H9 (cell line): Measurements from ENCODE around the gene IGDCC3. TPM values are rescaled to one million over a fixed set of nuclear protein-coding genes. Genes with fewer than 3 reads are reported as not detected.

Experiments
- DNase-seq: peaks from one replicate; pipeline ENCODE4 v3.0.0-alpha.2; 2017
- H2AFZ ChIP-seq: one replicate; pipeline ENCODE4 v1.6.1; 2013; ENCODE audit warnings: mild to moderate bottlenecking, low read length, control low read depth, moderate library complexity
- H2AK5ac ChIP-seq: 2 replicates; pipeline ENCODE4 v1.6.1; 2013; ENCODE audit warnings: low read length, control low read depth, mixed read lengths; ENCODE audit not compliant: insufficient read length
- H2BK120ac ChIP-seq: one replicate; pipeline ENCODE4 v1.6.1; 2013; ENCODE audit warnings: low read depth, mild to moderate bottlenecking, low read length, control low read depth, inconsistent platforms; ENCODE audit not compliant: poor library complexity, severe bottlenecking
- H2BK12ac ChIP-seq: 2 replicates; pipeline ENCODE4 v1.6.1; 2013; ENCODE audit warnings: low read length, control low read depth, mixed read lengths, low read depth; ENCODE audit not compliant: insufficient read length
- H2BK15ac ChIP-seq: 2 replicates; pipeline ENCODE4 v1.6.1; 2013; ENCODE audit warnings: low read depth, low read length, control low read depth
- H2BK20ac ChIP-seq: one replicate; pipeline ENCODE4 v1.6.1; 2013; ENCODE audit warnings: low read depth, mild to moderate bottlenecking, low read length, control low read depth, inconsistent platforms; ENCODE audit not compliant: poor library complexity, severe bottlenecking
- H2BK5ac ChIP-seq: 2 replicates; pipeline ENCODE4 v1.6.1; 2013; ENCODE audit warnings: low read length, control low read depth, mixed read lengths; ENCODE audit not compliant: insufficient read length
- H3K14ac ChIP-seq: 2 replicates; pipeline ENCODE4 v1.6.1; 2013; ENCODE audit warnings: low read length, control low read depth; ENCODE audit not compliant: insufficient read depth
- H3K18ac ChIP-seq: 2 replicates; pipeline ENCODE4 v1.6.1; 2013; ENCODE audit warnings: low read depth, mild to moderate bottlenecking, mixed read lengths, low read length, control low read depth; ENCODE audit not compliant: insufficient read length
- H3K23ac ChIP-seq: 2 replicates; pipeline ENCODE4 v1.6.1; 2013; ENCODE audit warnings: low read length, control low read depth, mixed read lengths, low read depth; ENCODE audit not compliant: insufficient read length
- H3K23me2 ChIP-seq: 2 replicates; pipeline ENCODE4 v1.6.1; 2013; ENCODE audit warnings: low read depth, mild to moderate bottlenecking, mixed read lengths, low read length, control low read depth; ENCODE audit not compliant: insufficient read length, poor library complexity, severe bottlenecking
- H3K27ac ChIP-seq: 2 replicates; pipeline ENCODE4 v1.5.1; 2013; ENCODE audit warnings: low read length, control low read depth, mixed read lengths, low read depth; ENCODE audit not compliant: insufficient read length
- H3K27me3 ChIP-seq: 2 replicates; pipeline ENCODE4 v1.6.1; 2013; ENCODE audit warnings: low read length, control low read depth, inconsistent platforms; ENCODE audit not compliant: insufficient read depth
- H3K4ac ChIP-seq: 2 replicates; pipeline ENCODE4 v1.6.1; 2013; ENCODE audit warnings: low read depth, mild to moderate bottlenecking, control low read depth, inconsistent platforms, low read length, moderate library complexity
- H3K4me1 ChIP-seq: 2 replicates; pipeline ENCODE4 v1.6.1; 2013; ENCODE audit warnings: low read length, control low read depth, inconsistent platforms; ENCODE audit not compliant: insufficient read depth
- H3K4me2 ChIP-seq: 2 replicates; pipeline ENCODE4 v1.6.1; 2013; ENCODE audit warnings: low read length, control low read depth, mixed read lengths; ENCODE audit not compliant: insufficient read length, insufficient read depth
- H3K56ac ChIP-seq: 2 replicates; pipeline ENCODE4 v1.6.1; 2013; ENCODE audit warnings: low read depth, mild to moderate bottlenecking, mixed read lengths, low read length, control low read depth; ENCODE audit not compliant: insufficient read length
- H3K79me1 ChIP-seq: 2 replicates; pipeline ENCODE4 v1.6.1; 2013; ENCODE audit warnings: low read depth, mild to moderate bottlenecking, moderate library complexity, low read length, control low read depth, inconsistent platforms; ENCODE audit not compliant: insufficient read depth, poor library complexity, severe bottlenecking
- H3K79me2 ChIP-seq: 2 replicates; pipeline ENCODE4 v1.6.1; 2013; ENCODE audit warnings: low read length, control low read depth, inconsistent platforms; ENCODE audit not compliant: insufficient read depth
- H3K9ac ChIP-seq: 2 replicates; pipeline ENCODE4 v1.6.1; 2013; ENCODE audit warnings: low read length, control low read depth, mixed read lengths; ENCODE audit not compliant: insufficient read length; ENCODE audit errors: extremely low read depth
- H3K9me3 ChIP-seq: one replicate; pipeline ENCODE4 v1.6.1; 2013; ENCODE audit warnings: low read depth, low read length, inconsistent platforms; ENCODE audit not compliant: control insufficient read depth
- H3T11ph ChIP-seq: one replicate; pipeline ENCODE4 v1.6.1; 2013; ENCODE audit warnings: mild to moderate bottlenecking, low read length, control low read depth, inconsistent platforms
- H4K20me1 ChIP-seq: one replicate; pipeline ENCODE4 v1.6.1; 2013; ENCODE audit not compliant: control insufficient read depth, insufficient read length, insufficient read depth
- H4K5ac ChIP-seq: 2 replicates; pipeline ENCODE4 v1.6.1; 2013; ENCODE audit warnings: low read depth, mild to moderate bottlenecking, mixed read lengths, low read length, control low read depth; ENCODE audit not compliant: insufficient read length
- H4K8ac ChIP-seq: replicated peaks from 2 replicates; pipeline ENCODE4 v1.6.1; 2013; ENCODE audit warnings: low read length, control low read depth, mixed read lengths, low read depth; ENCODE audit not compliant: insufficient read length
- H4K91ac ChIP-seq: 2 replicates; pipeline ENCODE4 v1.6.1; 2013; ENCODE audit warnings: low read depth, mild to moderate bottlenecking, moderate library complexity, mixed read lengths, low read length, control low read depth; ENCODE audit not compliant: insufficient read length
- H3K27ac Mint-ChIP-seq, 3 experiments: 2 replicates in 2 of 3; 3 replicates in 1 of 3; pipeline ENCODE4 v1.8.0; 2020 to 2021; ENCODE audit warnings: mixed read lengths in 3 of 3, mild to moderate bottlenecking in 1 of 3, moderate library complexity in 1 of 3
- H3K27me3 Mint-ChIP-seq: 2 replicates; pipeline ENCODE4 v1.8.0; 2021; ENCODE audit warnings: low read depth, mild to moderate bottlenecking, moderate library complexity, mixed read lengths
- H3K36me3 Mint-ChIP-seq, 3 experiments: 2 replicates in 2 of 3; 3 replicates in 1 of 3; pipeline ENCODE4 v1.8.0; 2020 to 2021; ENCODE audit warnings: low read depth in 3 of 3, mixed read lengths in 3 of 3; ENCODE audit not compliant: insufficient read depth in 1 of 3
- H3K4me1 Mint-ChIP-seq, 2 experiments: 2 replicates each; pipeline ENCODE4 v1.8.0; 2020; ENCODE audit warnings: mixed read lengths in 2 of 2
- H3K4me3 Mint-ChIP-seq, 2 experiments: 2 replicates in 1 of 2; 3 replicates in 1 of 2; pipeline ENCODE4 v1.8.0; 2020 to 2021; ENCODE audit warnings: mild to moderate bottlenecking in 2 of 2, mixed read lengths in 2 of 2, moderate library complexity in 1 of 2
- H3K9me3 Mint-ChIP-seq, 2 experiments: 2 replicates in 1 of 2; 3 replicates in 1 of 2; pipeline ENCODE4 v1.8.0; 2020; ENCODE audit warnings: mild to moderate bottlenecking in 2 of 2, mixed read lengths in 2 of 2, moderate library complexity in 1 of 2
- CTCF ChIP-seq: fragments of 200-600 bp; sonication (generic); conservative IDR thresholded peaks from 3 replicates; pipeline ENCODE4 v1.8.0; 2021; ENCODE audit warnings: antibody characterized with exemption, mild to moderate bottlenecking
- WGBS: extraction: QIAGEN DNeasy Blood & Tissue Kit; methylation state at CpG from one replicate; pipeline ENCODE4 v1.1.7; 2013; ENCODE audit warnings: missing lambda C conversion rate, low lambda C conversion rate, mixed read lengths; ENCODE audit not compliant: insufficient read length; ENCODE audit errors: extremely low coverage; 5-methylcytosine and 5-hydroxymethylcytosine counted together
- total RNA-seq: library from RNA; stranded (reverse); gene quantifications from 2 replicates; pipeline ENCODE4 v1.2.1, GENCODE V29; 2021

The IGDCC3 gene
- total RNA-seq, 1 experiment from 2014 or later, result 18.9 TPM

- Histone ChIP-seq H3K9me3 (no peaks in the 10 kb centered on the region), H3K27ac (no peak overlapping the region), H3K14ac (no peak overlapping the region), H3K4me2 (no peak overlapping the region), H3K9ac (no peak overlapping the region), H3K23ac (no peak overlapping the region), H3K79me1 (no peaks in the 10 kb centered on the region), H3K18ac (no peak overlapping the region), H3T11ph (no peak overlapping the region), H2BK12ac (no peak overlapping the region), H4K8ac (no peak overlapping the region), H4K5ac (no peak overlapping the region), H2BK5ac (no peak overlapping the region), H2BK15ac (no peak overlapping the region), H3K56ac (no peak overlapping the region), H3K27me3 (no peaks in the 10 kb centered on the region), H3K4ac (no peak overlapping the region), H2AK5ac (no peak overlapping the region), H3K23me2 (peaks cover 3% of the 10 kb centered on the region), H4K20me1 (no peaks in the 10 kb centered on the region), H3K79me2 (no peaks in the 10 kb centered on the region), H3K4me1 (peaks cover 2% of the 10 kb centered on the region; the same call in 1 of the 2 replicates), H2BK20ac (no peak overlapping the region), H2AFZ (no peak overlapping the region), H2BK120ac (no peak overlapping the region), H4K91ac (no peak overlapping the region)
- Mint-ChIP-seq H3K9me3 (no peaks in the 10 kb centered on the region; a peak in 1 of 5 replicates), H3K4me3 (no peak overlapping the region), H3K27me3 (peaks cover 2% of the 10 kb centered on the region; the same call in 1 of the 2 replicates), H3K36me3 (no peaks in the 10 kb centered on the region), H3K4me1 (peaks cover 16 to 24% of the 10 kb centered on the region in 2 experiments), H3K27ac (no peak overlapping the region)
- TF ChIP-seq CTCF, result no peak
- no peak for DNase-seq
- no CpG with 5 or more reads among the region's 11 CpGs for WGBS
Measured at GRCh38 chr15:65298731-65299130, 79.1 kb downstream of the IGDCC3 start.
